Skin epidermis (tissue), 12 donors: ENCODE data around the gene KRT10.
"Not testable (repeated sequence)": the region's sequence is repeated elsewhere in the genome, so short reads cannot be mapped to it uniquely, and the experiment has no call there.

Experiments
- H3K27ac ChIP-seq, 21 experiments: fragments of 200-600 bp; sonication (generic) in 11 of 21; one replicate each; pipeline ENCODE4 v1.5.0; 2020; ENCODE audit warnings: mild to moderate bottlenecking in 3 of 21, inconsistent platforms in 2 of 21, moderate library complexity in 2 of 21
- H3K4me3 ChIP-seq, 7 experiments: fragments of 200-600 bp; sonication (generic) in 2 of 7; one replicate each; pipeline ENCODE4 v1.5.0; 2020; ENCODE audit warnings: inconsistent platforms in 2 of 7, mild to moderate bottlenecking in 2 of 7, moderate library complexity in 1 of 7

KRT10 gene

GRCh38 chr17:40839194-40839593 is 16.8 kb upstream of the KRT10 start:
- Histone ChIP-seq H3K4me3 (no peak overlapping the region), H3K27ac (no peak overlapping the region)

DNA sequence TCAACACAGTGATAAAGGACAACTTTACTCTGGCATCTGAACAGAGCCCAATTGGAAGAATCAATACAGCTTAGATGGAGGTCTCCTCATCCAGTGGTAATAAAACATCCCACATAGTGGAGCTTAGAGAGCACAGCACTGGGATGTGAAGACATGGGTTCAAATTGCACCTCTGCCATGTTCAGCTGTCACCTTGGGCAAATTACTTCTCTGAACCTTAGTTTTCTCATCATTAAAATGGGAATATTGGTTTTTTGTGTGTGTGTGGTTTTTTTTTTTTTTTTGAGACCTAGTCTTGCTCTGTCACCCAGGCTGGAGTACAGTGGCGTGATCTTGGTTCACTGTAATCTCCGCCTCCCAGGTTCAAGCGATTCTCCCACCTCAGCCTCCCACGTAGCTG is 13.6 kb upstream of the KRT10 start:
- H3K27ac ChIP-seq = no peak overlapping the region
- no peak overlapping the region for H3K4me3 ChIP-seq

GRCh38 chr17:40833882-40834281 is 11.5 kb upstream of the KRT10 start:
- H3K27ac ChIP-seq = no peak overlapping the region
- H3K4me3 ChIP-seq = no peak overlapping the region

GRCh38 chr17:40832840-40833239 is 10.4 kb upstream of the KRT10 start:
- no peak overlapping the region for H3K27ac ChIP-seq
- no peak overlapping the region for H3K4me3 ChIP-seq

- H3K4me3 ChIP-seq = no peak overlapping the region
- no peak overlapping the region for H3K27ac ChIP-seq
Observed at GRCh38 chr17:40830085-40830776, 7.8 kb upstream of the KRT10 start.

- Histone ChIP-seq H3K27ac (peak overlapping the region in 9 of 21 experiments; percentile 2 to 65 (median 40)), H3K4me3 (no peak overlapping the region)
Observed at GRCh38 chr17:40828454-40829044, 6.1 kb upstream of the KRT10 start.

GRCh38 chr17:40827746-40828453 is 5.5 kb upstream of the KRT10 start:
- Histone ChIP-seq H3K4me3 (no peak overlapping the region), H3K27ac (peak overlapping the region in 11 of 21 experiments; percentile 2 to 58 (median 30))

DNA sequence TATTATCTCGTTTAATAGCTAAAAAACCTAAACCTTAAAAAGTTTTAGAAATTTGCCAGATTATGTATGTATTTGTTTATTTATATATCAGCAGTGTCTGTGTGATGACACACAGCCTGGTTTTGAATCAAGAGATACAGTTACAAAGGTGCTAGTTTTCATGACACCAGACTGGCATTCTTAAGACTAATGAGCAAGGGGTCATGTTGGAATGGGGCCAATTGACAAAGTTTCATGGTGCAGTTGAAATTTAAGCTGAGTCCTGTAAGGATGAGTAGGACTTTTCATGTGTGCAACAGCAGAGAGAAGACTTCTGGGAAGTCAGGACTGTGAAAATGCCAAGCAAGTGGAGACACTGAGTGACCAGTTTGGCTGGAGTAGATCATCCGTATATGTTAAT is 3.2 kb upstream of the KRT10 start:
- no peak overlapping the region for H3K4me3 ChIP-seq
- H3K27ac ChIP-seq = no peak overlapping the region

GRCh38 chr17:40824015-40824832 is 1.8 kb upstream of the KRT10 start:
- Histone ChIP-seq H3K4me3 (no peak overlapping the region), H3K27ac (peak overlapping the region in 5 of 21 experiments; percentile 3 to 60 (median 10))

GRCh38 chr17:40821536-40821935 is 878 bp downstream of the KRT10 start:
- Histone ChIP-seq H3K27ac (peak overlapping the region in 13 of 21 experiments; percentile 17 to 95 (median 65)), H3K4me3 (peak overlapping the region in 3 of 7 experiments; percentile 20 to 57 (median 49))

- peak overlapping the region in 11 of 21 experiments; percentile 25 to 95 (median 93) for H3K27ac ChIP-seq
Observed at GRCh38 chr17:40820228-40820838, 2.1 kb downstream of the KRT10 start.

GRCh38 chr17:40819528-40820125 is 2.8 kb downstream of the KRT10 start:
- H3K27ac ChIP-seq = peak overlapping the region in 18 of 21 experiments; percentile 84 to 97 (median 94)

More at GRCh38 chr17:40820228-40820838, 2.1 kb downstream of the KRT10 start:
- H3K4me3 ChIP-seq = peak overlapping the region in 3 of 7 experiments; percentile 8 to 57 (median 49)

DNA sequence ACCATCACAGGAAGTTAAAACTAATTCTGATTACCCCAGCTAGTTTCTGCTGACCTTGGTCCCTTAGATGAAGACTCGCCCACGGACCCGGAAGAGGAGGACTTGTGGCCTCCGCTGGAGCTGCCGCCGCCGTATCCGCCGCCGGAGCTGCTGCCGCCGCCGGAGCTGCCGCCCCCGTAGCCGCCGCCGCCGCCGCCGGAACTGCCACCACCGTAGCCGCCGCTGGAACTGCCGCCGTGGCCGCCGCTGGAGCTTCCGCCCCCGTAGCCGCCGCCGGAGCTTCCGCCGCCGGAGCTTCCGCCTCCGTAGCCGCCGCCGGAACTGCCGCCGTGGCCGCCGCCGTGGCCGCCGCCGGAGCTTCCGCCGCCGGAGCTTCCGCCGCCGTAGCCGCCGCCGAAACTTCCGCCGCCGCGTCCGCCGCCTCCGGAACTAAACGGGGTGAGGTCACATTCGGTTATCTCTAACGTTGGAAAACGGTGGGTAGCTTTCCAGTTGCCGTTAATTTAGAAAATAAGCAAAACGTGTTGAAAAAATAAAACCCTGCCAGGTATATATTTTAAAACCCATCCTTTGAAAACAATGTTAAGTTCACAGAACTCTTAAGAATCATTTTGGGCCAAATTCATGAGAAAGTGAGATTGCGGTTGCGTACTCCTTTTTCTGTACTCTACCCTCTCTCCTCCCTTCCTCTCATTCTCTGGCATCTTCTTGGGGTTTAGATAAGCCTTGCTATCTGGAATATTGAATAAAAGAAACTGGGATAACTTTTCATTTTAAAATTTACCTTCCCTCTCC is 3.5 kb downstream of the KRT10 start:
- H3K27ac ChIP-seq = peak overlapping the region; percentile 69 to 97 (median 93)
- H3K4me3 ChIP-seq = peak overlapping the region; percentile 49 to 69 (median 54)

More at GRCh38 chr17:40819528-40820125, 2.8 kb downstream of the KRT10 start:
- peak overlapping the region; percentile 49 to 69 (median 54) for H3K4me3 ChIP-seq

GRCh38 chr17:40818343-40818732 is 4.1 kb downstream of the KRT10 start:
- peak overlapping the region; percentile 69 to 97 (median 93) for H3K27ac ChIP-seq
- peak overlapping the region; percentile 49 to 69 (median 54) for H3K4me3 ChIP-seq

DNA sequence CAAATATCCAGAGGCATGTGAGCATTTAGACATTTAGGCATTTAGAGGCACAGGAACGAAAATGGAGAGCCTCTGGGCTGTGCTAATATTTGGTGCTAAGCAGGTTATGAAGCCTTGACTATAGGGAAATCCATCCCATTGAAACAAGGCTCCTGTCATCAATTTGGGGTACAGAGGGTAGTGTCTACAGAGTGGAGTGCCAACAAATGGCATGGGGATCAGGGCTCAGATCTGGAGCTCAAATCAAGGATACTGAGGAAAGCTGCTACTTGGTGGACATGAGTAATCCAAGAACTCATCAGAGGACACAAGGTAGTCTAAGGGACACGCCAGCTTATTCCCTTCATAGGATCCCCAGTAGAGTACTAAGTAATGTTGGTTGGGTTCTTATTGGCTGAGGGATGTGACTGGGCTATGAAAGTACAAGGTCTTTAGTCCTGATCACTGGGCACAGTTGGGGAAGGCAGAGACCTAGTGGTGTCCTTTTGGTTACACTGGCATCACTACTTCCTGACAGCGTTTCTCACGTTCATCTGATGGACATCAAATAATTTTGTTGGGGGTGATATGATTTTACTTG is 5.2 kb downstream of the KRT10 start:
- Histone ChIP-seq H3K4me3 (no peak overlapping the region), H3K27ac (no peak overlapping the region)

DNA sequence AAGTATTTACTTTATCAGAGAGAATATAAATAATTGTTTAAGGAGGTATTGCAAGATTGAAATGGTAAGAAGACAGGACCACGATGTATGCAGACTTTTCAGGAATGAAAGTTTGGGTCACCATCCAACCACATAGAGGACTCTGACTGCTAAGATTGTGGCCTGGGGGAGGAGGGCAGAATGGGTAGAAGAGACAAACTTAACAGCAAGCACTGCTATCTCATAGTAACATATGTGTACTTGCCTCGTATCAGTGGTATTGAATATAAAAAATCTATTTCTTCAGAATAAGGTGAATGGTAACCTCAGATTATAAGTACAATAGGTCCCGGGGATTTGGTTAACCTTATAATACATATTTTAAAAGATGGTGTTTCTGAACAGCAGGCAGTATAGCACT is 5.8 kb downstream of the KRT10 start:
- Histone ChIP-seq H3K27ac (no peak overlapping the region), H3K4me3 (no peak overlapping the region)

DNA sequence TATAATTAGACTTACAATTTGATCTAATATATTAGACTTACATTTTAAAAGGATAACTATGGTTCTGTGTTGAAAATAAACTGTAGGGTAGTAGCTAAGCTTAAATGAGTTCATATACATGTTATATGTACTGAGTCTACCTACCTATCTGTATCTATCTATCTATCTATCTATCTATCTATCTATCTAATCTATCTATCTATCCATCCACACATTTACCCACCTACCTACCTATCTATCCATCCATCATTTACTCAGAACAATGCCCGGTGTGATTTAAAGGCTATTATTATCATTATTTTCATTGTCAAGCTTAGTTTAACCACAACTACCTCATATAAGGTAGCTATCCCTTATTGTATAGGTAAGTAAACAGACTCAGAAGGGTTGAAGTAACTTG is 7.0 kb downstream of the KRT10 start:
- Histone ChIP-seq H3K27ac (no peak overlapping the region), H3K4me3 (no peak overlapping the region)

GRCh38 chr17:40814657-40815056 is 7.8 kb downstream of the KRT10 start:
- not testable (repeated sequence) for H3K27ac ChIP-seq, H3K4me3 ChIP-seq
